BLaER1 treated with 17β-estradiol and CSF1 and Interleukin-3, amounts not matched to agents 10 nM and 100 nM (cell line): ENCODE measurements around the gene OR2H2.

Experiments used
- H3K27ac ChIP-seq, 11 experiments: shearing (Covaris generic); formaldehyde crosslinking; 2 replicates each; pipeline ENCODE4 v1.8.1; 2022
- H3K27me3 ChIP-seq, 11 experiments: shearing (Covaris generic); formaldehyde crosslinking; 2 replicates each; pipeline ENCODE4 v1.8.1; 2022
- H3K36me3 ChIP-seq, 11 experiments: shearing (Covaris generic); formaldehyde crosslinking; 2 replicates each; pipeline ENCODE4 v1.8.1; 2022
- H3K4me1 ChIP-seq, 10 experiments: shearing (Covaris generic); formaldehyde crosslinking; 2 replicates each; pipeline ENCODE4 v1.8.1; 2022
- H3K4me2 ChIP-seq, 11 experiments: shearing (Covaris generic); formaldehyde crosslinking; 2 replicates each; pipeline ENCODE4 v1.8.1; 2022
- H3K4me3 ChIP-seq, 10 experiments: shearing (Covaris generic); formaldehyde crosslinking; 2 replicates each; pipeline ENCODE4 v1.8.1; 2022
- H3K9ac ChIP-seq, 11 experiments: shearing (Covaris generic); formaldehyde crosslinking; 2 replicates each; pipeline ENCODE4 v1.8.1; 2022
- H3K9me3 ChIP-seq, 11 experiments: shearing (Covaris generic); formaldehyde crosslinking; replicated peaks in 1 of 11; 2 replicates each; pipeline ENCODE4 v1.8.1; 2022
- H4K20me1 ChIP-seq, 11 experiments: shearing (Covaris generic); formaldehyde crosslinking; 2 replicates each; pipeline ENCODE4 v1.8.1; 2022
- Cebpa-rat ChIP-seq, 11 experiments: shearing (Covaris generic); IDR thresholded peaks; 2 replicates each; pipeline ENCODE4 v1.8.1; 2022

Gene OR2H2

DNA sequence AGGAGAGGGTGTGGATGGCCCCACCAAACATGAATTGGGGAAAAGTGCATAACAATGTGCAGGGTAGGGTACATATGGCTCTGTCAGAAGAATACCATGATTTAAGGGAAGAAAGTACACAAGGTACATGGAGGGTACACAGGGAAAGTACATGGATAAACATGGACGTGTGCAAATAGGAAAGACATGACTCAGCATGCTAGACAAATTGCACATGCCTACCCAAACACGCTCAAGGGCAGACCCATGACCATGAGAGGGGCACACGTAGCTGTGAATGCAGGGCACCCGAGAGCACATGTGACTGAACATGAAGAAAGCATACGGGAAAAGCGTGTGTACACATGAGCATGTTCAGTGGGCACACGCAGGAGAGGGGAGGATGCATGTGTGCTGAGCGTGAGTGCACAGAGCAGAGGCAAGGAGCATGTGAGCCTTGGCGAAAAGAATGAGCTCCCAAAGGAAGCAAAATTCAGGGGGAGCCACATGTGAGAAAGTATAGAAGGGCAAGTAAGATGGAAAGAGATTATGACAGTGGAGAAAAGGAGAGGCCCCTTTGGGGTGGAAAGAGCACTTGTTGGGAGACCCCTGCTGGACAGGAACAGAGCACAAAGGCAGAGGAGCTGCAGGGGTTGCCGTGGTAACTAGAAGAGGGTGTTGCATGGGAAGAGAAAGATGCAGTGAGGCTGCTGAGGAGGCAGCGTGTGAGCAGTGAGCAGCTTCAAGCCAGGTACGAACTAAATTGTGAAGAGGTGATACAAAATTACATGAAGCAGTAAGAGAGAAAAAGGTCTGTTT is 17.8 kb downstream of the OR2H2 start:
- Histone ChIP-seq H3K4me1 (no peaks in the 10 kb centered on the region), H3K9ac (no peak overlapping the region), H3K4me3 (no peak overlapping the region), H3K9me3 (no peaks in the 10 kb centered on the region), H3K27me3 (no peaks in the 10 kb centered on the region), H3K4me2 (no peak overlapping the region), H3K36me3 (peaks cover 70 to 88% (median 79%) of the 10 kb centered on the region in 11 experiments), H3K27ac (no peak overlapping the region), H4K20me1 (peaks cover 0 to 7% (median 0%) of the 10 kb centered on the region in 11 experiments; a peak in 1 of 22 replicates)
- TF ChIP-seq Cebpa-rat (IDR thresholded peaks at IDR 0.05), result no peak

DNA sequence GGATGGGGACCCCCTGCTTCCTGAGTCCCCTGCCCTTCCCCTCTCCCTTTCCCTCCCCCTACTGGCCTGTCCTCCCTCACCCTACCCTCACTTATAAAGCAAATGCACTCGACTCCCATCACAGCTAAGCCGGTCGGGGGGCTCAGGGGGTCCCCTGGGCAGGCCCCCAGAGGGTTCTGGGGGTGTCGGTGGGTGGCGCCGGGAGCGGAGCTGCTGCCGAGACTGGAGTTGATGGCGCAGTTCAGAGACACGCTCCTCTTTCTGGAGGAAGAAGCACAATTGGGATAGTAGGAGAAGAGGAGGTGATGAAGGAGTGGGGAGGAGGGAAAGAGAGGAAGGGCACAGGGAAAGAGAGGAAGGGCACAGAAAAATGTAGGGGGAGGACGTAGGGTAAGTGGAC is 18.5 kb downstream of the OR2H2 start:
- peaks cover 77 to 95% (median 86%) of the 10 kb centered on the region in 11 experiments for H3K36me3 ChIP-seq
- H4K20me1 ChIP-seq, result peaks cover 0 to 7% (median 0%) of the 10 kb centered on the region in 11 experiments; a peak in 1 of 22 replicates
- H3K4me2 ChIP-seq, result no peak overlapping the region
- H3K9me3 ChIP-seq, result no peaks in the 10 kb centered on the region
- H3K27ac ChIP-seq, result no peak overlapping the region
- no peaks in the 10 kb centered on the region for H3K4me1 ChIP-seq
- H3K27me3 ChIP-seq, result no peaks in the 10 kb centered on the region
- TF ChIP-seq Cebpa-rat (IDR thresholded peaks at IDR 0.05), result no peak
- H3K9ac ChIP-seq, result no peak overlapping the region
- H3K4me3 ChIP-seq, result no peak overlapping the region

DNA sequence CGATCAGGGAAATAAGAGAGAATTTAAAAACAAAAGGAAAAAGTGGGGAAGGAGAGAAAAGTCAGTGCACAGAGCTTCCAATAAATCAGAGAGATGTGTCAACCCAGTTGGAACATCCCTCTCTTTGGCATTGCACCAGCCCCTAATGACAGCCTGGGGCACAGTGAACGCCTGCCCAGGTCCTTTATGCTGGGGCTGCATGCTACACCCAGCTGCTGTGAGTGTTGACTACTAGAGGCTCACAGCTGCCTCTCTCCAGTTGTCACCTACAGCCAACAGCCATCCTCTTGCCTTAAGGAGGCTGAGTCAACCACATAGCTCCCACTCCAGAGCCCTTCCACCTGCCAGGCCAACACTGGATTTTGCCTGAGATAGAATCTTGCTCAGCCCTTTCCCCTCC is 19.0 kb downstream of the OR2H2 start:
- TF ChIP-seq Cebpa-rat (IDR thresholded peaks at IDR 0.05), result no peak
- Histone ChIP-seq H4K20me1 (peaks cover 0 to 7% (median 0%) of the 10 kb centered on the region in 11 experiments; a peak in 1 of 22 replicates), H3K27ac (no peak overlapping the region), H3K4me1 (no peaks in the 10 kb centered on the region), H3K36me3 (peaks cover 82 to 100% (median 91%) of the 10 kb centered on the region in 11 experiments), H3K9me3 (no peaks in the 10 kb centered on the region), H3K27me3 (no peaks in the 10 kb centered on the region), H3K4me3 (no peak overlapping the region), H3K9ac (no peak overlapping the region), H3K4me2 (no peak overlapping the region)

DNA sequence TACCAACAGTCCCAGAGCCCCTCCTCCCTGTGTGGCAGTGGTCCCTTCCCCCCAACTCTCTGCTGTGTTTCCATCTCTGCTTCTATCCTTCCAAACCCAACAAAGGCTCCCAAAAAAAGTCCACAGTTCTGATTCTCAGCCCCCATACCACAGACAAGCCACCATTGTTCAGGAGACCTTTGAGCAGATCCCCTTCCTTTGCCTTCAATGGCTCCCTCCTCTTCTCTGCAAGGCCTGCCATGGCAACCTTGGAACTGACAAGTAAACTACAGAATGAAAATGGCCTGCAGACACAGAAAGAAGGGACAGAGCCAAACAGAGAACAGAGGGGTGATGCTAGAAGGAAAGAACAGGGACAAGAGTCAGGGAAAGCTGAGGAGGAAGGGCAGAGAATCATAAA is 23.2 kb downstream of the OR2H2 start:
- no peak overlapping the region for H3K27ac ChIP-seq
- H3K9me3 ChIP-seq, result no peaks in the 10 kb centered on the region
- H3K9ac ChIP-seq, result no peak overlapping the region
- TF ChIP-seq Cebpa-rat (IDR thresholded peaks at IDR 0.05), result no peak
- H3K4me3 ChIP-seq, result no peak overlapping the region
- peaks cover 97 to 100% (median 99%) of the 10 kb centered on the region in 11 experiments for H3K36me3 ChIP-seq
- no peak overlapping the region for H3K4me2 ChIP-seq
- H4K20me1 ChIP-seq, result peaks cover 0 to 5% (median 0%) of the 10 kb centered on the region in 11 experiments; a peak in 1 of 22 replicates
- H3K27me3 ChIP-seq, result no peaks in the 10 kb centered on the region
- H3K4me1 ChIP-seq, result no peaks in the 10 kb centered on the region

DNA sequence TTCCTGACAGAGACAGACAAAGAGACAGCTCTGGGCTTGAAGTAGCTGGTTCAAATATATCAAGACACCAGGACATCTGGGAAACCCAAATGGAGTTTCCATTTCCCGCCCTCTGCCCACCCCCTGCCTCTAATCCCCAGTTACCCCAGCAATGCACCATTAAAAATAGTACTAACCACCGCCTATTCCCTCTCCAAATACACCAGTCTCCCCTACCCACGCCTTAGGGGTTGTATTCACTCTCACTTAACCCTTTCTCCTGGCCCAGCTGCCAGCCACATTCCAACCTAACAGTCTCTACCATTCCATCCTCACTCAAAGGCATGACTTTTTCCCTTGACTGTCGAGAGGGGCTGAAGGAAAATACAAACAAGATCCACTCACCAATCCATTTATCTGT is 25.6 kb downstream of the OR2H2 start:
- TF ChIP-seq Cebpa-rat (IDR thresholded peaks at IDR 0.05), result no peak
- no peaks in the 10 kb centered on the region for H4K20me1 ChIP-seq
- no peak overlapping the region for H3K4me2 ChIP-seq
- peaks cover 94 to 100% (median 99%) of the 10 kb centered on the region in 11 experiments for H3K36me3 ChIP-seq
- H3K27ac ChIP-seq, result no peak overlapping the region
- H3K9ac ChIP-seq, result no peak overlapping the region
- H3K4me1 ChIP-seq, result no peaks in the 10 kb centered on the region
- no peaks in the 10 kb centered on the region for H3K9me3 ChIP-seq
- no peaks in the 10 kb centered on the region for H3K27me3 ChIP-seq
- no peak overlapping the region for H3K4me3 ChIP-seq

DNA sequence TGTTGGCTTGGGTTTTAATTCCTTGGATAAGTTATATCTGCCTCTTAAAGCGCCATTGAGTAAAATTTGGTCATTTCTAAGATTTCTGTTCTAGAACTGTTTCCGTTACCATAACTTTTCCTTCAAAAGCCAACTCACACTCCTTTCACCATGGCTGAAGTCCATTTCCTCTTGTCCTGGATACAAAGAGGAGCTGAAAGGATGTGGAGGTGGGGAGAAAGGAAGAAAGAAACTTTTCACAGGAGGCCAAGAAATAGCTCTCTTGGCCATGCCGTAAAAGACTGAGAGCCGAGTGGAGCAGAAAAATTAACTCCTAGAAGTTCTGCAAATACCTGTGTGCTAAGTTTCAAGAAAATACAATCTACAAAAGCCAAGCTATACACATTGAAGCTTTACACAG is 26.5 kb downstream of the OR2H2 start:
- Histone ChIP-seq H3K4me2 (no peak overlapping the region), H3K9me3 (no peaks in the 10 kb centered on the region), H4K20me1 (no peaks in the 10 kb centered on the region), H3K27me3 (no peaks in the 10 kb centered on the region), H3K9ac (no peak overlapping the region), H3K36me3 (peaks cover 85 to 100% (median 96%) of the 10 kb centered on the region in 11 experiments), H3K27ac (no peak overlapping the region), H3K4me1 (no peaks in the 10 kb centered on the region), H3K4me3 (no peak overlapping the region)
- no peak for TF ChIP-seq Cebpa-rat (IDR thresholded peaks at IDR 0.05)

DNA sequence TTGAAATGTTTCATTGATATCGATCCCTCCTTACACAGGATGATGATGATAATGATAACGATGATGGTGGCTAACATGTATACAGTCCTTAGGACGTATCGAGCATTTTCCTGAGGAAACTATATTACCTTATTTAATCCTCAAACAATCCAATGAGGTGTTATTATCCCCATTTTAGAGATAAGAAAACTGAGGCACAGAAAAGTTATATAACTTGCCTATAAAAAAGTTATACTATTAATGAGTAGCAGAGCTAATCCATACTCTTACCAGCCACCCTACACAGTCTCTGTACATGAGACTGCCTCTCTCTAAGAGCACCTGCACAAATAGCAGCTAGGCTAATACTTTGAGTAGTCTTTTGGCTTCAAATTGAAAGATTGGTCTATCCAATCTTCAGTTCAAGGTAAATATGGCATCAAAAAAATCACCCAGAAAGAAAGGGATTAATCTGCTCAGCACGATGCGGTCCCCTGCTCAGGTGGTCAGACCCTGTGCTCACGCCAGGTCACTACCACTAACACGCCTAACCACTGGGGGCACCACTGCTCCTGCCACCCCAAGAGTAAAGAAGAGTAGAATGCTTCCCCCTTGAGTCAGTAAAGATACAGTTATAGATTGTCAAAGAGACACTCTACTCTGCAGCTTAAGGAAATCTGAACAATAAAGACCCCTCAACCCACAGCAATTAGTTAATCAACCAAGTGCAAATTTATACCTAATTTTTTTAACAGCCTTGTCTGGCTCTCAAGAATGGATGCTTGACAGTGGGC is 33.0 kb downstream of the OR2H2 start:
- no peaks in the 10 kb centered on the region for H3K9me3 ChIP-seq
- no peak overlapping the region for H3K27ac ChIP-seq
- H3K9ac ChIP-seq, result no peak overlapping the region
- peaks cover 0 to 20% (median 0%) of the 10 kb centered on the region in 10 experiments; a peak in 6 of 20 replicates for H3K4me1 ChIP-seq
- no peak overlapping the region for H3K4me3 ChIP-seq
- H3K36me3 ChIP-seq, result peaks cover 78 to 97% (median 90%) of the 10 kb centered on the region in 11 experiments
- H3K4me2 ChIP-seq, result no peak overlapping the region
- TF ChIP-seq Cebpa-rat (IDR thresholded peaks at IDR 0.05), result no peak
- no peaks in the 10 kb centered on the region for H4K20me1 ChIP-seq
- no peaks in the 10 kb centered on the region for H3K27me3 ChIP-seq

DNA sequence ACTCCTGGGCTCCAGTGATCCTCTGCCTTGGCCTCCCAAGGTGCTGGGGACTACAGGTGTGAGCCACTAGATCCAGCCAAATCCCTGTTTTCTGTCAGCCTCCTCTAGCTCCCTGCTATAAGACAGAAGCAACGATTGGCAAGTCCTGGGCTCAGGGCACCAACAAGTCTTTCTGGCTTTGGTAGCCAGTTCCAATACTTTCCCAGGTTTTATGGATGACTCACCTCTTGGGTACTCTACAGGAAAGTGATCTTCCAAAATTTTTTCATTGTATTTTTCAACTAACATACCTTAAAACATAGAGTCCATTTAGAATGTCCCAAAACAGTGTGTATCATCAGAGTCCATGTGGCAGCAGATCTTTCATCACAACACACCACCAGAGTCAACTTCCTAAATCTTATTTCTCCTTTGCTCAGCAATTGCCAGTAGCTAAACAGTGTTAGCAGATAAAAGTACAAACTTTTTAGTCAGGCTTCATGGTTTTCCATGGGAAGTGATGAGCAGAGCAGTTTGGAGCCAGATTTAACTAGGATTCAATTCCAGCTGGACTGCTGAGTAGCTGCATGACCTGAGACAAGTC is 34.7 kb downstream of the OR2H2 start:
- peaks cover 73 to 92% (median 87%) of the 10 kb centered on the region in 11 experiments for H3K36me3 ChIP-seq
- H3K27me3 ChIP-seq, result no peaks in the 10 kb centered on the region
- H3K4me2 ChIP-seq, result peak overlapping the region in 3 of 11 experiments; percentile 8 to 49 (median 29); a peak in 4 of 22 replicates
- peak overlapping the region in 1 of 11 experiments; percentile 6; a peak in 1 of 22 replicates for H3K9ac ChIP-seq
- peak overlapping the region in 2 of 11 experiments; percentile 15 to 18; a peak in 2 of 22 replicates for H3K27ac ChIP-seq
- no peaks in the 10 kb centered on the region for H3K9me3 ChIP-seq
- peaks cover 0 to 23% (median 0%) of the 10 kb centered on the region in 10 experiments; a peak in 6 of 20 replicates for H3K4me1 ChIP-seq
- peaks cover 0 to 1% (median 0%) of the 10 kb centered on the region in 11 experiments; a peak in 1 of 22 replicates for H4K20me1 ChIP-seq
- no peak for TF ChIP-seq Cebpa-rat (IDR thresholded peaks at IDR 0.05)
- H3K4me3 ChIP-seq, result no peak overlapping the region

DNA sequence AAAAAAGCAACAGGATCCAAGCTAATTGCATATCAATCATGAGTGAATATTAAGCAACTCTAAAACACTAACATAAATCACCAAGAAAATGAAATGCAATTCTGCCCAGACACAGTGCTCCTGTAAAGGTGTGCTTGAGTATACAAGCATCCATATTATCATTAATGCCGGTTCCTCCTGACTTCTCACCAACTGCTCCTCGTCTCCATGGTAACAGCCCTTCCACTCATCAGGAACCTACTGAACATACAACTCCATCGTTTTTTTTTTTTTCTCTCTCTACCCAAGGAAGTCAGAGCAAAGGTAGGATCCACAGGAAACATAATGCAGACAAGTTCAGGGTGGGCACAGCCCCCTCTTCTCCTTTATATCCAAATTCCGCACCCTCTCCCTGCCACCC is 35.7 kb downstream of the OR2H2 start:
- no peak overlapping the region for H3K27ac ChIP-seq
- H3K27me3 ChIP-seq, result no peaks in the 10 kb centered on the region
- peaks cover 0 to 27% (median 1%) of the 10 kb centered on the region in 10 experiments; a peak in 7 of 20 replicates for H3K4me1 ChIP-seq
- no peaks in the 10 kb centered on the region for H3K9me3 ChIP-seq
- H4K20me1 ChIP-seq, result peaks cover 0 to 8% (median 0%) of the 10 kb centered on the region in 11 experiments; a peak in 3 of 22 replicates
- no peak overlapping the region for H3K4me3 ChIP-seq
- H3K4me2 ChIP-seq, result peak overlapping the region in 2 of 11 experiments; percentile 29 to 49; a peak in 4 of 22 replicates
- H3K9ac ChIP-seq, result peak overlapping the region in 1 of 11 experiments; percentile 6; a peak in 1 of 22 replicates
- no peak for TF ChIP-seq Cebpa-rat (IDR thresholded peaks at IDR 0.05)
- peaks cover 67 to 83% (median 77%) of the 10 kb centered on the region in 11 experiments for H3K36me3 ChIP-seq
